Measurements from ENCODE around the gene DLGAP4.

DNA sequence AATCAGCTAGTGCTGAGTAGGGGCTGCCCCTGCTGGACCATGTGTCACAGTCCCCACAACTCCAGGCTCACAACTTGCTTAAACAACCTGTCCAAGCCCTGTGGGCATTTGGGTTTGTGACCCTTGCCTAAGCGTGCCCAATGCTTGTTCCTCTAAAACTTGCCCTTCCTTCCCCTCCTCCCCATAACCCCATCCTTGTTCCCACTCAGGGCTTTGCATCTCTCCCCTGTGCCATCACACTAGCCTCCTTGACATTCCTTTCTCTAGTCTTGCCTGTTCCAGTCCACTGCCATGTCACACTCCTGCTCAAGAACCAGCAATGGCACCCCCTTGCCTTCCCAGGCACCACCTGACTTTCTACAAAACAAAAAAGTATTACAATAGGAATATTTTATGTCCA is 2.3 kb upstream of the DLGAP4 start:
- TF ChIP-seq, protein P1, sequence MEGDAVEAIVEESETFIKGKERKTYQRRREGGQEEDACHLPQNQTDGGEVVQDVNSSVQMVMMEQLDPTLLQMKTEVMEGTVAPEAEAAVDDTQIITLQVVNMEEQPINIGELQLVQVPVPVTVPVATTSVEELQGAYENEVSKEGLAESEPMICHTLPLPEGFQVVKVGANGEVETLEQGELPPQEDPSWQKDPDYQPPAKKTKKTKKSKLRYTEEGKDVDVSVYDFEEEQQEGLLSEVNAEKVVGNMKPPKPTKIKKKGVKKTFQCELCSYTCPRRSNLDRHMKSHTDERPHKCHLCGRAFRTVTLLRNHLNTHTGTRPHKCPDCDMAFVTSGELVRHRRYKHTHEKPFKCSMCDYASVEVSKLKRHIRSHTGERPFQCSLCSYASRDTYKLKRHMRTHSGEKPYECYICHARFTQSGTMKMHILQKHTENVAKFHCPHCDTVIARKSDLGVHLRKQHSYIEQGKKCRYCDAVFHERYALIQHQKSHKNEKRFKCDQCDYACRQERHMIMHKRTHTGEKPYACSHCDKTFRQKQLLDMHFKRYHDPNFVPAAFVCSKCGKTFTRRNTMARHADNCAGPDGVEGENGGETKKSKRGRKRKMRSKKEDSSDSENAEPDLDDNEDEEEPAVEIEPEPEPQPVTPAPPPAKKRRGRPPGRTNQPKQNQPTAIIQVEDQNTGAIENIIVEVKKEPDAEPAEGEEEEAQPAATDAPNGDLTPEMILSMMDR (conservative IDR thresholded peaks at IDR 0.05 in 1 of 2, IDR thresholded peaks at IDR 0.05 in 1 of 2; ENCODE audit: extremely low read depth in 1 of 2, insufficient read depth in 1 of 2, low read depth in 1 of 2, low read length in 2 of 2): no peak
- TF ChIP-seq EZH2 (IDR thresholded peaks at IDR 0.05; ENCODE audit: borderline replicate concordance, low read length): no peak
